Liver (tissue), 3 donors: Measurements from ENCODE around the gene FSCN2.

ENCODE experiments used
- EGR1 ChIP-seq, 2 donors: IDR thresholded peaks; 2 replicates each; pipeline ENCODE4 v1.6.1; 2016 to 2018; ENCODE audit warnings: antibody characterized with exemption in 2 of 2, low read depth in 2 of 2
- RAD21 ChIP-seq, 2 donors: IDR thresholded peaks; 2 replicates each; pipeline ENCODE4 v1.6.1; 2016; ENCODE audit warnings: antibody characterized with exemption in 2 of 2, mild to moderate bottlenecking in 2 of 2
- TF ChIP-seq, protein P1 (sequence below): fragments of 150-350 bp; IDR thresholded peaks from 2 replicates; pipeline ENCODE4 v1.5.1; 2017; ENCODE audit warnings: improper control_type of control experiment, low read depth, low read length; ENCODE audit not compliant: missing input control
- donor health status: healthy.
- donor health status: healthy.

DNA sequence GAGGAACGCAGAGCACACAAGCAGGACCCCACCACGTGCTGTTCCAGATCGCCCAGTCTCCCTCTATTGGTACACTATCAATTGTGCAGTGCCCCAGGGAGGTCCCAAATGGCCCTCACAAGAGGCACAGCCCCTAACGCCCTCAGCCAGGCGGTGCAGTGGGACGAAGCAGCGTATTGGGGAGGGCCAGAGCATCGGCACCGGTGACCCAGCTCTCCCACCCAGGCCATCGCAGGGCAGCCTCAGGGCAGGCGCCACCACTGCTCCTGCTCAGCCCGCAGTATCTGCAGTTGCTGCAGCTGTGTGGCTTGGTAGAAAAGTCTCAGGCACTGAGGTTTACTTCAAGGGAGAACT, 29.9 kb downstream of the FSCN2 start:
- TF ChIP-seq, protein P1, sequence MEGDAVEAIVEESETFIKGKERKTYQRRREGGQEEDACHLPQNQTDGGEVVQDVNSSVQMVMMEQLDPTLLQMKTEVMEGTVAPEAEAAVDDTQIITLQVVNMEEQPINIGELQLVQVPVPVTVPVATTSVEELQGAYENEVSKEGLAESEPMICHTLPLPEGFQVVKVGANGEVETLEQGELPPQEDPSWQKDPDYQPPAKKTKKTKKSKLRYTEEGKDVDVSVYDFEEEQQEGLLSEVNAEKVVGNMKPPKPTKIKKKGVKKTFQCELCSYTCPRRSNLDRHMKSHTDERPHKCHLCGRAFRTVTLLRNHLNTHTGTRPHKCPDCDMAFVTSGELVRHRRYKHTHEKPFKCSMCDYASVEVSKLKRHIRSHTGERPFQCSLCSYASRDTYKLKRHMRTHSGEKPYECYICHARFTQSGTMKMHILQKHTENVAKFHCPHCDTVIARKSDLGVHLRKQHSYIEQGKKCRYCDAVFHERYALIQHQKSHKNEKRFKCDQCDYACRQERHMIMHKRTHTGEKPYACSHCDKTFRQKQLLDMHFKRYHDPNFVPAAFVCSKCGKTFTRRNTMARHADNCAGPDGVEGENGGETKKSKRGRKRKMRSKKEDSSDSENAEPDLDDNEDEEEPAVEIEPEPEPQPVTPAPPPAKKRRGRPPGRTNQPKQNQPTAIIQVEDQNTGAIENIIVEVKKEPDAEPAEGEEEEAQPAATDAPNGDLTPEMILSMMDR: no peak
- TF ChIP-seq EGR1 (IDR thresholded peaks at IDR 0.05; ENCODE audit: low read depth in 2 of 2) (no peak), RAD21 (IDR thresholded peaks at IDR 0.05) (no peak)
